ENCODE results near the gene FILIP1. TPM values are rescaled to one million over a fixed set of nuclear protein-coding genes. Genes with fewer than 3 reads are reported as not detected.

FILIP1 gene
- 10 to 100 TPM; 85.8 to 86.3 TPM for total RNA-seq
- long read RNA-seq, full-length matches to known transcripts: 1 of 68 reads
- long read RNA-seq, partial matches to known transcripts: 47 of 68 reads
- long read RNA-seq, other reads (novel, unspliced or antisense): 20 of 68 reads

GRCh38 chr6:75493400-75494064, at the start of gene FILIP1:
TSS of gene FILIP1 (minus strand) at chr6:75493800. CDS start at chr6:75414972, 78,828 bp downstream.
- intact Hi-C loops (cut with DNase I): loop anchor here in 1 of 2 donors (5.0 kb wide), 2 partner anchors 56 to 126 kb away; no protein-coding TSS in a partner anchor
- DNase-seq (peak; percentile 66), ATAC-seq (peak; percentile 94 to 96)

DNA sequence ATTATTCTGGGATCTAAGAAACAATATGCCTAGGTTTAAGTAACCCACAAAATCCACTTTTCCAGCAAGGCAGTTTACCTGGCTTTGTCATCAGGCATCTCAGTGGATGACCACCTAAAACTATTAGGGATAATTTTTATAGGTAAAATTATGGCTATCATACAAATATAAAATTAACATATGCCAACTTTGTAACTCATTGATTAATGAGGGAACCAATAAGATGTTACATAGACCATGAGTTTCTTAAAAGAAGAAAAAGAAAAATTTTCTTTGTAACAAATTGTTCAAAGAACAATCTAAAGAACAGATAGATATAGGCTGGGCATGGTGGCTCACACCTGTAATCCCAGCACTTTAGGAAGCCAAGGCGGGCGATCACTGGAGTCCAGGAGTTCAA, 49.7 kb upstream of the FILIP1 start:
- no peak for ATAC-seq
- intact Hi-C loops (cut with DNase I): no loop called here
- no peak for DNase-seq

GRCh38 chr6:75539136-75539535, 45.5 kb upstream of the FILIP1 start:
- no peak for DNase-seq
- ATAC-seq: no peak
- intact Hi-C loops (cut with DNase I): no loop called here

- intact Hi-C loops (cut with DNase I): no loop called here
- ATAC-seq (no peak), DNase-seq (no peak)
These were observed 38.9 kb upstream of the FILIP1 start for GRCh38 chr6:75532521-75532920.

- ATAC-seq: no peak
- intact Hi-C loops (cut with DNase I): no loop called here
These were observed 37.6 kb upstream of the FILIP1 start for GRCh38 chr6:75531174-75531573.

GRCh38 chr6:75530696-75531095, 37.1 kb upstream of the FILIP1 start:
- intact Hi-C loops (cut with DNase I): no loop called here
- no peak for DNase-seq
- no peak for ATAC-seq

More at GRCh38 chr6:75531174-75531573, 37.6 kb upstream of the FILIP1 start:
- DNase-seq: no peak

DNA sequence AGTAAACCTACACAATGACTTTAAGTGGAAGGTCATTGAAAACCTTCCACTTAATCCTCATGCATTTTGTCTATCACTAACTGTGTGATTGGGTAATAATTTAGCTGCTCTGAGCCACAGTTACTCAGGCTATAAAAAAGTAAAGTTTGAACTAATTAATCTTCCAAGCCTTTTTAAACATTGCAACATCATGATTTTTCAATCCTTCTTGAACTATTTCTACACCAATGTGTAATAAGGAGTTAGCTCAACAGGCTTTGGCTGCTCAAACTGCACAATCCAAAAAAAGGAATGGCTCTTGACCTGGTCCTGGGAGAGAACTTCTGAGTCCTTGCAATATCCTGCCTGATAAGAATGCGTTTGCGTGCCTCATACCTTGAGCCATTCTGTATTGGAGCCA, 34.8 kb upstream of the FILIP1 start:
- DNase-seq: no peak
- intact Hi-C loops (cut with DNase I): loop anchor here in 1 of 2 donors (10.0 kb wide), 1 partner anchor 264 kb away; no protein-coding TSS in a partner anchor
- ATAC-seq: peak; percentile 54 to 70

GRCh38 chr6:75526502-75527127, 33.0 kb upstream of the FILIP1 start:
- ATAC-seq (peak; percentile 85 to 89), DNase-seq (peak; percentile 52)
- intact Hi-C loops (cut with DNase I): loop anchor here (1.0 to 10.0 kb wide), 3 partner anchors 229 to 262 kb away; no protein-coding TSS in a partner anchor

DNA sequence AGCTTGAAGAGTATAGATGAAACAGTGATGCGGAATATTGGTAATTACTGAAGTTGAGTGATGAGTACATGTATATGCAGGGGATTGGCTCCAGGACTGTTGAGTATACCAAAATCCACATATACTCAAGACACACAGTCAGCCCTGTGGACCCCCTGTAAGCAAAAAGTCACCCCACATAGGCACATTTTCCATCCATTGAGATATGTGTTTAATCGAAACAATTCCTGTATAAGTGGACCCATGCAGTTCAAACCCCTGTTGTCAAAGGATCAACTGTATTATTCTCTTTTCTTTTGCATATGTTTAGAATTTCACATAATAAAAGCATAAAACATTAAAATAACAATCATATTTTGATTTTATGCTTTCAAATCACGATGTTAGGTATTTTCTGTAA, 32.1 kb upstream of the FILIP1 start:
- DNase-seq (no peak), ATAC-seq (no peak)
- intact Hi-C loops (cut with DNase I): loop anchor here (1.0 to 10.0 kb wide), 3 partner anchors 228 to 261 kb away; no protein-coding TSS in a partner anchor

- DNase-seq: no peak
- intact Hi-C loops (cut with DNase I): loop anchor here in 1 of 2 donors (10.0 kb wide), 1 partner anchor 260 kb away; no protein-coding TSS in a partner anchor
- ATAC-seq: peak; percentile 28 to 53
These were observed 30.8 kb upstream of the FILIP1 start for GRCh38 chr6:75524322-75524972.

DNA sequence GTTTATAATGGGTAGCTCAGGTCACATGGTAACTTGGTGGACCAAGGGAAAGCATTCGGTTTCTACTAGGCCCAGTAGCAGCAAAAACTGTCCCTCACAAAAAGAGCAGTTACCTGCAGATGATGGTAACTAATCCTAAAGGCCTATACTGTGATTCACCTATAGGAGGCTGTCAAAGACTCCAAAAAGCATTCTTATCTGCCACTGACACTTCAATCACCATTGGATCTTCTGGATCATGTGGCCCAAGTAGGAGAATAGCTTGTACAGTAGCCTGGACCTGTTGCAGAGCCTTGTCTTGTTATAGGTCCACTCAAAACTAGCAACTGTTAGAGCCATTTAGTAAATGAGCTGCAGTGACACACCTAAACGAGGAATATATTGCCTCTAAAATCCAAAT, 23.2 kb upstream of the FILIP1 start:
- ATAC-seq (no peak), DNase-seq (no peak)
- intact Hi-C loops (cut with DNase I): loop anchor here in 1 of 2 donors (10.0 kb wide), 1 partner anchor 222 kb away; no protein-coding TSS in a partner anchor

DNA sequence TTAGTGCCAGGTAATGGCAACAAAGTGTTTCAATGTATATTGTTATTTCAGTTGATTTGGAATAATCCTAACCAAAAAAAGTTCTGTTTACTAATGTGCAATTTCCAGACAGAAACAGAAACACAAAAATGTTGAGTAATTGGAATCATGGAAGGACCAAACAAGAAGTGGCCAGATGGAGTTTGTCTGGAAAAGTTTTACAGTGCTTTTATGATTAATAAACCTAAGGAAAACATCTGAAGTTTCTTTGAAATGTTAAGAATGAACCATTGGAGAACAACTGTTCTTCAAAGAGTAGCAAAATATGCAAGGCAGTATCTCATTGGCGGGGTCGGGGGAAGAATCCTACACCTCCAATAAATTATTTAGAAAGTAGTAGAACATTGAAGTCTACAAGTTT, 19.0 kb upstream of the FILIP1 start:
- intact Hi-C loops (cut with DNase I): loop anchor here in 1 of 2 donors (10.0 kb wide), 1 partner anchor 218 kb away; no protein-coding TSS in a partner anchor
- DNase-seq: no peak
- ATAC-seq: no peak

DNA sequence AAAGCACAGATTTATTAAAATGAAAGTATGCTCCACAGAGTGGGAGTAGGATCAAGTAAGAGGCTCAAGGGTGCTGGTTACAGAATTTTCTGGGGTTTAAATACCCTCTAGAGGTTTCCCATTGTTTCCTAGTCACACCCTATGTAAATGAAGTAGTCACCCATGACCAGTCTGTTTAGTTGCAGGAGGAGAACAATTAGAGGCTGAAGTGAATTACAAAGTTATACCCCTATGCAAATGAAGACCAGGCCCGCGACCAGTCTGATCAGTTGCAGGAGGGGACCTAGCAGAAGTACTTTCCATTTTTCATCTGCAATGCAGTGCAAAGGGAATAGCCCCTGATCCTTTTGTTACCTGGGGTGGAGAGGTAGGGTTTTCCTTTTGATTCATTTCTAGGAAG, 11.8 kb upstream of the FILIP1 start:
- no peak for ATAC-seq
- no peak for DNase-seq
- intact Hi-C loops (cut with DNase I): no loop called here

GRCh38 chr6:75504465-75505222, 11.0 kb upstream of the FILIP1 start:
- intact Hi-C loops (cut with DNase I): loop anchor here in 1 of 2 donors (5.0 kb wide), 1 partner anchor 202 kb away; no protein-coding TSS in a partner anchor
- peak; percentile 81 to 96 for ATAC-seq
- no peak for DNase-seq

DNA sequence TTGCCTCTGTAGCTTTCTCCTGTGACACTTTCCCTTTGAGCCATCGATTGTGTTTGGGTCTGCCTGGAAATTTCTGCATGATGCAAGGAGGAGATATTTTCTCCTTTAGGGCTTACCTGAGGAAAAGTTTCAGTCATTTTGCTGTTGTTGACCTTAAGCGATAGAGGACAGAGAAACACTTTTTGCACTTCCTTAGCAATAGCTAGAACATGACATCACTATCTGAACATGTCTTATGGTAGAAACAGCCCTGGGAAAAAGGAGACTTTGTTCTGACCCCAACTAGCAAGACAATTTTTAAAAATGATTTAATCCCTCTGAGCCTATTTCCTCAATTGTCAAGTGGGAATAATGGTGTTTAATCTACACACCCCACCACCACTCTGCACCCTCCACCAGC, 9.7 kb upstream of the FILIP1 start:
- intact Hi-C loops (cut with DNase I): loop anchor here in 1 of 2 donors (5.0 kb wide), 1 partner anchor 201 kb away; no protein-coding TSS in a partner anchor
- ATAC-seq (no peak), DNase-seq (no peak)

GRCh38 chr6:75502884-75503283, 9.3 kb upstream of the FILIP1 start:
- intact Hi-C loops (cut with DNase I): loop anchor here in 1 of 2 donors (5.0 kb wide), 1 partner anchor 201 kb away; no protein-coding TSS in a partner anchor

GRCh38 chr6:75501756-75502155, 8.2 kb upstream of the FILIP1 start:
- ATAC-seq (no peak), DNase-seq (no peak)
- intact Hi-C loops (cut with DNase I): loop anchor here in 1 of 2 donors (5.0 kb wide), 1 partner anchor 199 kb away; no protein-coding TSS in a partner anchor

More at GRCh38 chr6:75502884-75503283, 9.3 kb upstream of the FILIP1 start:
- ATAC-seq: no peak
- DNase-seq: no peak

DNA sequence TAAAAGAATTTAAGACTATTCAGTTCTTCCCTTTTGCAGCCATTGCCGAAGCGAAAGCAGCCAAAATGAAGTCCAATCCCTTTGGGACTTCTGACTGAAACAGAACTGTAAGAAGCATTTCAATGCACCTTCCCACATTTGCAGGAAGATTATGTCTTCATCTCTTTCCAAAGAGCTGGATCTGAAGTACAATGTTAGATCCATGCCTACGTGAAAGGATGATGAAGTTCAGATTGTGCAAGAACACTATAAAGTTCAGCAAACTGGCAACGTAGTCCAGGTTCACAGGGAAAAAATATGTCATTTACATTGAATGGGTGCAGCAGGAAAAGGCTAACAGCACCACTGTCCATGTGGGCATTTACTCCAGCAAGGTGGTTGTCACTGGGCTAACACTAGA, 6.0 kb upstream of the FILIP1 start:
- DNase-seq (no peak), ATAC-seq (no peak)
- intact Hi-C loops (cut with DNase I): loop anchor here in 1 of 2 donors (5.0 kb wide), 1 partner anchor 197 kb away; no protein-coding TSS in a partner anchor

Data from left cardiac atrium (tissue), 4 donors.